ENCODE measurements around the gene HORMAD2.

GRCh38 chr22:30045901-30046715 lies 34.2 kb upstream of the HORMAD2 start:
- TF ChIP-seq CTCF (conservative IDR thresholded peaks at IDR 0.05; ENCODE audit: low read depth, low read length) (no peak), EZH2 (IDR thresholded peaks at IDR 0.05; ENCODE audit: borderline replicate concordance, low read depth, low read length, poor library complexity, severe bottlenecking) (no peak)
